22Rv1 (cell line): ENCODE results near the gene PCDHB12.
"Not testable (repeated sequence)": the region's sequence is repeated elsewhere in the genome, so short reads cannot be mapped to it uniquely, and the experiment has no call there.

ENCODE experiments used
- H3K27ac ChIP-seq: fragments of 450-650 bp; 2 replicates; pipeline ENCODE4 v1.5.1; 2017
- CTCF ChIP-seq: fragments of 450-650 bp; IDR thresholded peaks from 2 replicates; pipeline ENCODE4 v1.5.1; 2017; ENCODE audit warnings: mild to moderate bottlenecking
- ZFX ChIP-seq: fragments of 450-650 bp; IDR thresholded peaks from 2 replicates; pipeline ENCODE4 v1.6.1; 2017; ENCODE audit warnings: antibody characterized with exemption, borderline replicate concordance

PCDHB12 gene

GRCh38 chr5:141213656-141214339 lies 5.3 kb downstream of the PCDHB12 start, which contains the start of gene PCDHB13:
Gene PCDHB13 (plus strand): TSS chr5:141213919. CDS start chr5:141214124, 205 bp downstream.
- H3K27ac ChIP-seq: not testable (repeated sequence)
- peak; percentile 78 for TF ChIP-seq CTCF

GRCh38 chr5:141214583-141214982 lies 6.1 kb downstream of the PCDHB12 start:
- H3K27ac ChIP-seq: not testable (repeated sequence)

GRCh38 chr5:141215504-141215903 lies 7.0 kb downstream of the PCDHB12 start:
- H3K27ac ChIP-seq: not testable (repeated sequence)

- not testable (repeated sequence) for H3K27ac ChIP-seq
Measured at GRCh38 chr5:141216035-141216434, 7.5 kb downstream of the PCDHB12 start.

- no peak within 1 kb of the TSS for H3K27ac ChIP-seq
- TF ChIP-seq ZFX (no peak), CTCF (peak; percentile 73)
Measured at GRCh38 chr5:141223112-141223783, 14.7 kb downstream of the PCDHB12 start, which contains the start of gene PCDHB14. Gene PCDHB14 (plus strand): TSS chr5:141223343. CDS start chr5:141223506, 163 bp downstream.

- H3K27ac ChIP-seq: not testable (repeated sequence)
Measured at GRCh38 chr5:141224844-141225243, 16.3 kb downstream of the PCDHB12 start.

GRCh38 chr5:141225421-141225820 lies 16.9 kb downstream of the PCDHB12 start:
- not testable (repeated sequence) for H3K27ac ChIP-seq

- no peak overlapping the region for H3K27ac ChIP-seq
- peak; percentile 92 for TF ChIP-seq CTCF
- no peak for TF ChIP-seq ZFX
Measured at GRCh38 chr5:141234109-141234667, 25.7 kb downstream of the PCDHB12 start.

GRCh38 chr5:141235922-141236321 lies 27.4 kb downstream of the PCDHB12 start:
- H3K27ac ChIP-seq: not testable (repeated sequence)

- H3K27ac ChIP-seq: no peak overlapping the region
- TF ChIP-seq ZFX (no peak), CTCF (no peak)
Measured at GRCh38 chr5:141236516-141237313, 28.2 kb downstream of the PCDHB12 start.
